NCI-H1105 (cell line): ENCODE measurements around the gene CSF3R.

Experiments used
- DNase-seq: peaks from one replicate; lab custom pipeline; 2025; lab: John Stamatoyannopoulos, UW

CSF3R gene

GRCh38 chr1:36457691-36458090 is 25.0 kb downstream of the CSF3R start:
- DNase-seq: no peak

GRCh38 chr1:36456391-36456928 is 26.3 kb downstream of the CSF3R start:
- DNase-seq: no peak

GRCh38 chr1:36455386-36455785 is 27.3 kb downstream of the CSF3R start:
- DNase-seq: no peak

- no peak for DNase-seq
Measured at GRCh38 chr1:36453600-36454388, 28.9 kb downstream of the CSF3R start.

- no peak for DNase-seq
Measured at GRCh38 chr1:36453051-36453450, 29.7 kb downstream of the CSF3R start.

- DNase-seq: no peak
Measured at GRCh38 chr1:36450919-36451305, 31.8 kb downstream of the CSF3R start.

GRCh38 chr1:36450270-36450918 is 32.3 kb downstream of the CSF3R start, which contains the start of gene OSCP1:
Gene OSCP1, minus strand, starts transcription at chr1:36450451. Its CDS starts 82 bp downstream, at chr1:36450369.
- peak; percentile 96 for DNase-seq

GRCh38 chr1:36448530-36449056 is 34.1 kb downstream of the CSF3R start:
- DNase-seq: peak; percentile 89

- DNase-seq: no peak
Measured at GRCh38 chr1:36447450-36447849, 35.3 kb downstream of the CSF3R start.

GRCh38 chr1:36446746-36447145 is 36.0 kb downstream of the CSF3R start:
- no peak for DNase-seq

- DNase-seq: no peak
Measured at GRCh38 chr1:36446271-36446670, 36.4 kb downstream of the CSF3R start.

- no peak for DNase-seq
Measured at GRCh38 chr1:36443297-36443696, 39.4 kb downstream of the CSF3R start.

GRCh38 chr1:36442337-36442736 is 40.4 kb downstream of the CSF3R start:
- no peak for DNase-seq

- DNase-seq: no peak
Measured at GRCh38 chr1:36440646-36441045, 42.1 kb downstream of the CSF3R start.

GRCh38 chr1:36440044-36440443 is 42.7 kb downstream of the CSF3R start:
- DNase-seq: no peak

GRCh38 chr1:36438715-36439114 is 44.0 kb downstream of the CSF3R start:
- no peak for DNase-seq

GRCh38 chr1:36436821-36437220 is 45.9 kb downstream of the CSF3R start:
- DNase-seq: no peak

GRCh38 chr1:36433102-36433501 is 49.6 kb downstream of the CSF3R start:
- DNase-seq: no peak

- no peak for DNase-seq
Measured at GRCh38 chr1:36432616-36433015, 50.1 kb downstream of the CSF3R start.

- DNase-seq: no peak
Measured at GRCh38 chr1:36425791-36426190, 56.9 kb downstream of the CSF3R start.

GRCh38 chr1:36421649-36422048 is 61.1 kb downstream of the CSF3R start:
- DNase-seq: no peak

GRCh38 chr1:36420836-36421317 is 61.8 kb downstream of the CSF3R start:
- peak; percentile 70 for DNase-seq

GRCh38 chr1:36420409-36420808 is 62.3 kb downstream of the CSF3R start:
- no peak for DNase-seq
